DND-41 (cell line): Measurements from ENCODE around the gene DNAH11.

Experiments
- ATAC-seq: fragments of 200-7000 bp; cut with Tn5 transposase; 3 replicates; pipeline ENCODE4 v1.9.1; 2021; ENCODE audit warnings: low read depth; ENCODE audit not compliant: insufficient read depth
- DNase-seq: peaks from one replicate; pipeline ENCODE4 v3.0.0-alpha.2; 2020
- H2AFZ ChIP-seq: 2 replicates; pipeline ENCODE4 v1.6.0; 2012; ENCODE audit warnings: low read depth, low read length
- H3K27ac ChIP-seq: 2 replicates; pipeline ENCODE4 v1.5.1; 2012; ENCODE audit warnings: low read length, inconsistent platforms
- H3K27me3 ChIP-seq: fragments of 200-600 bp; sonication (generic); 2 replicates; pipeline ENCODE4 v1.6.0; 2012; ENCODE audit warnings: low read length, mild to moderate bottlenecking, inconsistent platforms; ENCODE audit not compliant: insufficient read depth, poor library complexity
- H3K36me3 ChIP-seq: 2 replicates; pipeline ENCODE4 v1.5.1; 2012; ENCODE audit warnings: low read length, inconsistent platforms; ENCODE audit not compliant: insufficient read depth
- H3K4me1 ChIP-seq: 2 replicates; pipeline ENCODE4 v1.5.1; 2012; ENCODE audit warnings: mild to moderate bottlenecking, low read length; ENCODE audit not compliant: insufficient read depth
- H3K4me2 ChIP-seq: 2 replicates; pipeline ENCODE4 v1.6.0; 2012; ENCODE audit warnings: mild to moderate bottlenecking, moderate library complexity, low read length, inconsistent platforms; ENCODE audit not compliant: insufficient read depth
- H3K4me3 ChIP-seq, 2 experiments: fragments of 200-600 bp in 1 of 2; shearing (Covaris generic) in 1 of 2; 2 replicates each; pipeline ENCODE4 v1.5.1; 2012 to 2016; ENCODE audit warnings: inconsistent platforms in 2 of 2, low read length in 2 of 2, mild to moderate bottlenecking in 2 of 2, low read depth in 1 of 2, moderate library complexity in 1 of 2
- H3K79me2 ChIP-seq: 2 replicates; pipeline ENCODE4 v1.6.0; 2012; ENCODE audit warnings: low read length, inconsistent platforms; ENCODE audit not compliant: insufficient read depth
- H3K9ac ChIP-seq: 2 replicates; pipeline ENCODE4 v1.6.0; 2012; ENCODE audit warnings: low read depth, mild to moderate bottlenecking, inconsistent platforms, low read length, moderate library complexity
- H3K9me3 ChIP-seq: 2 replicates; pipeline ENCODE4 v1.5.1; 2012; ENCODE audit warnings: low read length, moderate library complexity, mild to moderate bottlenecking, inconsistent platforms; ENCODE audit not compliant: insufficient read depth, severe bottlenecking
- H4K20me1 ChIP-seq: 2 replicates; pipeline ENCODE4 v1.6.0; 2012; ENCODE audit warnings: low read length; ENCODE audit not compliant: insufficient read depth
- CTCF ChIP-seq: IDR thresholded peaks from 2 replicates; pipeline ENCODE4 v1.5.1; 2012; ENCODE audit warnings: borderline replicate concordance, low read length, moderate library complexity, mild to moderate bottlenecking; ENCODE audit not compliant: poor library complexity, severe bottlenecking; ENCODE audit errors: extremely low read depth
- EZH2 ChIP-seq: IDR thresholded peaks from 3 replicates; pipeline ENCODE4 v1.6.1; 2012; ENCODE audit warnings: borderline replicate concordance, low read depth, mild to moderate bottlenecking, moderate library complexity, low read length, inconsistent platforms; ENCODE audit not compliant: severe bottlenecking

The DNAH11 gene

GRCh38 chr7:21707566-21707965, 164.7 kb downstream of the DNAH11 start:
- no peak overlapping the region for H3K9ac ChIP-seq
- ATAC-seq (no peak), DNase-seq (no peak)
- H3K27me3 ChIP-seq = no peaks in the 10 kb centered on the region
- no peaks in the 10 kb centered on the region for H3K36me3 ChIP-seq
- no peak overlapping the region for H3K4me2 ChIP-seq
- no peak overlapping the region for H3K27ac ChIP-seq
- H3K79me2 ChIP-seq = no peaks in the 10 kb centered on the region
- no peaks in the 10 kb centered on the region for H3K9me3 ChIP-seq
- H3K4me1 ChIP-seq = no peaks in the 10 kb centered on the region
- no peak overlapping the region for H2AFZ ChIP-seq
- no peak overlapping the region for H3K4me3 ChIP-seq
- no peaks in the 10 kb centered on the region for H4K20me1 ChIP-seq
- TF ChIP-seq CTCF = no peak
- no peak for TF ChIP-seq EZH2

- H3K79me2 ChIP-seq = no peaks in the 10 kb centered on the region
- H3K27me3 ChIP-seq = no peaks in the 10 kb centered on the region
- DNase-seq (no peak), ATAC-seq (no peak)
- H3K4me2 ChIP-seq = no peak overlapping the region
- H3K9ac ChIP-seq = no peak overlapping the region
- no peak overlapping the region for H2AFZ ChIP-seq
- H3K36me3 ChIP-seq = no peaks in the 10 kb centered on the region
- no peak overlapping the region for H3K27ac ChIP-seq
- H4K20me1 ChIP-seq = no peaks in the 10 kb centered on the region
- no peak overlapping the region for H3K4me3 ChIP-seq
- TF ChIP-seq EZH2 = no peak
- H3K9me3 ChIP-seq = no peaks in the 10 kb centered on the region
- H3K4me1 ChIP-seq = no peaks in the 10 kb centered on the region
Measured at GRCh38 chr7:21708096-21708495, 165.3 kb downstream of the DNAH11 start.

DNA sequence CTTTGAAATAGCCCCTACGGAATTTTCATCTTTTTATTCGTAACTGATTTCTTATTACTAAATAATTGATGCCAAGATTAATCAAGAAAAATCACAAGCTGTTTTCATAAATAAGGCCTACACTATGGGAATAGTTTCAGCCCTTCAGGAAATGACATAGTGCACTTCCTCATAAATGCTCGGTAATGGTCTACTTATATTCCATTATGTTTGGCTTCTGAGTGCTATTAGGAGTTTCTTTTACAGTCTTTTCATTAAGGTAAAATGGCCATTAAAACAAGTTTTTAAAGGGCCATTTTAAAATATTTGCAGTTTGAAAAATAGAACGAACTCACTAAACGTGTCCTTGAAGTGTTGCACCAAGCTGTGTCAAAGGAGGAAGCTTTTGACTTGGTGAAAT, 174.5 kb downstream of the DNAH11 start:
- no peak for DNase-seq
- Histone ChIP-seq H3K27ac (no peak overlapping the region), H3K4me1 (no peaks in the 10 kb centered on the region), H3K4me2 (no peak overlapping the region), H3K36me3 (no peaks in the 10 kb centered on the region), H3K9me3 (no peaks in the 10 kb centered on the region), H3K4me3 (no peak overlapping the region), H3K79me2 (no peaks in the 10 kb centered on the region), H2AFZ (no peak overlapping the region), H3K27me3 (peaks cover 4% of the 10 kb centered on the region), H3K9ac (no peak overlapping the region), H4K20me1 (no peaks in the 10 kb centered on the region)
- no peak for ATAC-seq
- TF ChIP-seq EZH2 (no peak), CTCF (no peak)

GRCh38 chr7:21718391-21718790, 175.6 kb downstream of the DNAH11 start:
- Histone ChIP-seq H2AFZ (no peak overlapping the region), H3K9ac (no peak overlapping the region), H3K9me3 (no peaks in the 10 kb centered on the region), H3K36me3 (no peaks in the 10 kb centered on the region), H3K27me3 (peaks cover 4% of the 10 kb centered on the region), H4K20me1 (no peaks in the 10 kb centered on the region), H3K79me2 (no peaks in the 10 kb centered on the region), H3K4me3 (no peak overlapping the region), H3K4me1 (no peaks in the 10 kb centered on the region), H3K27ac (no peak overlapping the region), H3K4me2 (no peak overlapping the region)
- no peak for TF ChIP-seq CTCF
- no peak for TF ChIP-seq EZH2
- DNase-seq = no peak
- no peak for ATAC-seq
